ENCODE results near the gene SLC16A12.

- TF ChIP-seq CTCF (optimal IDR thresholded peaks at IDR 0.05 in 1 of 3, IDR thresholded peaks at IDR 0.05 in 1 of 3, conservative IDR thresholded peaks at IDR 0.05 in 1 of 3; ENCODE audit: extremely low read depth in 1 of 3, insufficient read depth in 2 of 3, low read length in 3 of 3), result no peak
- TF ChIP-seq EZH2 (IDR thresholded peaks at IDR 0.05; ENCODE audit: low read length), result no peak
Measured at GRCh38 chr10:89574368-89574767, 39.0 kb upstream of the SLC16A12 start.

All from keratinocyte (primary cell).